HG02759 (cell line): ENCODE results near the gene FCAMR.
A peak's percentile ranks its signal among the peaks of the same experiment; 100 is the strongest.

Source experiments
- ATAC-seq: cut with Tn5 transposase; IDR thresholded peaks from one replicate; pipeline ENCODE4 v1.9.1; 2021; ENCODE audit warnings: mild to moderate bottlenecking, moderate library complexity; ENCODE audit not compliant: unreplicated experiment

Gene FCAMR

GRCh38 chr1:206912445-206913095, 57.7 kb downstream of the FCAMR start:
- peak; percentile 54 for ATAC-seq

- ATAC-seq = no peak
Measured at GRCh38 chr1:206911064-206911663, 59.1 kb downstream of the FCAMR start.

- ATAC-seq = no peak
Measured at GRCh38 chr1:206909883-206910318, 60.4 kb downstream of the FCAMR start.

- no peak for ATAC-seq
Measured at GRCh38 chr1:206909161-206909882, 60.9 kb downstream of the FCAMR start.

- ATAC-seq = no peak
Measured at GRCh38 chr1:206908038-206908437, 62.2 kb downstream of the FCAMR start.
